Upper lobe of right lung (tissue), 1 donor: Measurements from ENCODE around the gene BNC2. TPM values are rescaled to one million over a fixed set of nuclear protein-coding genes. Genes with fewer than 3 reads are reported as not detected.

Experiments used
- ATAC-seq: fragments of 200-7000 bp; cut with Tn5 transposase; one replicate; pipeline ENCODE4 v1.9.1; 2020; ENCODE audit warnings: mild to moderate bottlenecking, moderate library complexity
- DNase-seq: peaks from one replicate; pipeline ENCODE4 v3.0.0-alpha.2; 2020
- H3K27ac ChIP-seq: fragments of 200-600 bp; one replicate; pipeline ENCODE4 v1.8.0; 2022
- H3K27me3 ChIP-seq: fragments of 200-600 bp; one replicate; pipeline ENCODE4 v1.8.0; 2022; ENCODE audit warnings: mild to moderate bottlenecking
- H3K36me3 ChIP-seq: fragments of 200-600 bp; one replicate; pipeline ENCODE4 v1.8.0; 2022
- H3K4me1 ChIP-seq: fragments of 200-600 bp; one replicate; pipeline ENCODE4 v1.8.0; 2022
- H3K4me3 ChIP-seq: fragments of 200-600 bp; one replicate; pipeline ENCODE4 v1.8.0; 2022; ENCODE audit warnings: mild to moderate bottlenecking
- H3K9me3 ChIP-seq: fragments of 200-600 bp; one replicate; pipeline ENCODE4 v1.8.0; 2022
- CTCF ChIP-seq: fragments of 200-600 bp; IDR thresholded peaks from one replicate; pipeline ENCODE4 v1.8.0; 2022; ENCODE audit warnings: antibody characterized with exemption
- intact Hi-C: fragments of 100-400 bp; cut with DNase I; formaldehyde crosslinking; loops from one replicate; pipeline ENCODE4 v1.11.0; 2022
- total RNA-seq: library from RNA; stranded (reverse); fragmentation: NEBNext Ultra II Directional; extraction: Animal tissue kit (Norgen Biotek cat#: 25700); gene quantifications from one replicate; pipeline ENCODE4 v1.2.1, GENCODE V29; 2021
- donor health status: DM: no; HTN: yes; CAD: no; lungs with severe emphysema.

Gene BNC2
- total RNA-seq, 1 donor from 2014 or later: 18.1 TPM

GRCh38 chr9:16612627-16613026, 257.8 kb downstream of the BNC2 start:
- no peak overlapping the region for H3K4me3 ChIP-seq
- no peak overlapping the region for H3K27ac ChIP-seq
- no peaks in the 10 kb centered on the region for H3K27me3 ChIP-seq
- ATAC-seq: no peak
- intact Hi-C loops: no loop called here
- DNase-seq: no peak
- no peak for TF ChIP-seq CTCF
- no peaks in the 10 kb centered on the region for H3K36me3 ChIP-seq
- H3K4me1 ChIP-seq: no peaks in the 10 kb centered on the region
- no peaks in the 10 kb centered on the region for H3K9me3 ChIP-seq

- ATAC-seq (no peak), DNase-seq (no peak)
- Histone ChIP-seq H3K4me1 (no peaks in the 10 kb centered on the region), H3K27ac (no peak overlapping the region), H3K4me3 (no peak overlapping the region), H3K36me3 (no peaks in the 10 kb centered on the region), H3K27me3 (no peaks in the 10 kb centered on the region), H3K9me3 (no peaks in the 10 kb centered on the region)
- intact Hi-C loops: no loop called here
- TF ChIP-seq CTCF: no peak
Measured at GRCh38 chr9:16611983-16612382, 258.5 kb downstream of the BNC2 start.

GRCh38 chr9:16611001-16611400, 259.5 kb downstream of the BNC2 start:
- Histone ChIP-seq H3K9me3 (no peaks in the 10 kb centered on the region), H3K4me3 (no peak overlapping the region), H3K27me3 (no peaks in the 10 kb centered on the region), H3K27ac (no peak overlapping the region), H3K4me1 (no peaks in the 10 kb centered on the region), H3K36me3 (no peaks in the 10 kb centered on the region)
- DNase-seq (no peak), ATAC-seq (no peak)
- TF ChIP-seq CTCF: no peak
- intact Hi-C loops: no loop called here

- no peak for ATAC-seq
- Histone ChIP-seq H3K4me3 (no peak overlapping the region), H3K9me3 (no peaks in the 10 kb centered on the region), H3K4me1 (no peaks in the 10 kb centered on the region), H3K36me3 (no peaks in the 10 kb centered on the region), H3K27ac (no peak overlapping the region), H3K27me3 (no peaks in the 10 kb centered on the region)
- no peak for TF ChIP-seq CTCF
- intact Hi-C loops: no loop called here
- DNase-seq: no peak
Measured at GRCh38 chr9:16610538-16610937, 259.9 kb downstream of the BNC2 start.

- Histone ChIP-seq H3K4me1 (no peaks in the 10 kb centered on the region), H3K36me3 (no peaks in the 10 kb centered on the region), H3K27ac (no peak overlapping the region), H3K27me3 (no peaks in the 10 kb centered on the region), H3K9me3 (no peaks in the 10 kb centered on the region), H3K4me3 (no peak overlapping the region)
- DNase-seq: no peak
- TF ChIP-seq CTCF: no peak
- ATAC-seq: no peak
- intact Hi-C loops: no loop called here
Measured at GRCh38 chr9:16608906-16609305, 261.6 kb downstream of the BNC2 start.

- DNase-seq (no peak), ATAC-seq (no peak)
- H3K4me3 ChIP-seq: no peak overlapping the region
- no peaks in the 10 kb centered on the region for H3K36me3 ChIP-seq
- no peaks in the 10 kb centered on the region for H3K4me1 ChIP-seq
- H3K27ac ChIP-seq: no peak overlapping the region
- TF ChIP-seq CTCF: no peak
- intact Hi-C loops: no loop called here
- no peaks in the 10 kb centered on the region for H3K27me3 ChIP-seq
- no peaks in the 10 kb centered on the region for H3K9me3 ChIP-seq
Measured at GRCh38 chr9:16602494-16602893, 268.0 kb downstream of the BNC2 start.
